Stimulated activated naive CD8-positive, alpha-beta T cell treated with anti-CD3 and anti-CD28 coated beads, Interleukin-15, Interleukin-2, amounts not matched to agents 100 U/mL and 50 U/mL, for 24 hours (primary cell): Measurements from ENCODE around the gene IFI27L1.
A peak's percentile ranks its signal among the peaks of the same experiment; 100 is the strongest.

Source experiments
- ATAC-seq: fragments of 150-1000 bp; cut with Tn5 transposase; one replicate; pipeline ENCODE4 v1.10.0; 2021
- DNase-seq: peaks from one replicate; pipeline ENCODE4 v3.0.0; 2021

The IFI27L1 gene

GRCh38 chr14:94079891-94080620 lies 1.1 kb upstream of the IFI27L1 start:
- ATAC-seq, result no peak
- DNase-seq, result peak; percentile 11

GRCh38 chr14:94081386-94081820 lies 293 bp downstream of the IFI27L1 start:
- ATAC-seq (peak; percentile 4), DNase-seq (no peak)

GRCh38 chr14:94087891-94088290 lies 6.8 kb downstream of the IFI27L1 start:
- ATAC-seq (no peak), DNase-seq (no peak)

- ATAC-seq, result no peak
- no peak for DNase-seq
Observed at GRCh38 chr14:94088516-94088915, 7.4 kb downstream of the IFI27L1 start.

- DNase-seq, result no peak
- ATAC-seq, result no peak
Observed at GRCh38 chr14:94089479-94089878, 8.4 kb downstream of the IFI27L1 start.

- DNase-seq, result no peak
- no peak for ATAC-seq
Observed at GRCh38 chr14:94093418-94093817, 12.3 kb downstream of the IFI27L1 start.

- DNase-seq (no peak), ATAC-seq (no peak)
Observed at GRCh38 chr14:94097091-94097490, 16.0 kb downstream of the IFI27L1 start.

- DNase-seq, result no peak
- no peak for ATAC-seq
Observed at GRCh38 chr14:94098326-94098992, 17.3 kb downstream of the IFI27L1 start.

GRCh38 chr14:94099006-94099405 lies 17.9 kb downstream of the IFI27L1 start:
- DNase-seq (no peak), ATAC-seq (no peak)

GRCh38 chr14:94100847-94101246 lies 19.7 kb downstream of the IFI27L1 start:
- no peak for DNase-seq
- no peak for ATAC-seq

GRCh38 chr14:94101748-94102147 lies 20.6 kb downstream of the IFI27L1 start:
- no peak for ATAC-seq
- no peak for DNase-seq

GRCh38 chr14:94102768-94103482 lies 21.8 kb downstream of the IFI27L1 start:
- no peak for DNase-seq
- ATAC-seq, result no peak

- DNase-seq (no peak), ATAC-seq (no peak)
Observed at GRCh38 chr14:94103554-94104150, 22.5 kb downstream of the IFI27L1 start.

GRCh38 chr14:94104731-94105130 lies 23.6 kb downstream of the IFI27L1 start:
- ATAC-seq (no peak), DNase-seq (no peak)

GRCh38 chr14:94109915-94110250 lies 28.8 kb downstream of the IFI27L1 start:
- no peak for ATAC-seq
- DNase-seq, result no peak

- no peak for DNase-seq
- ATAC-seq, result no peak
Observed at GRCh38 chr14:94110552-94111181, 29.6 kb downstream of the IFI27L1 start, which contains the start of gene IFI27. IFI27 (plus strand) TSS chr14:94110736.

- ATAC-seq, result no peak
- DNase-seq, result no peak
Observed at GRCh38 chr14:94111276-94112095, 30.4 kb downstream of the IFI27L1 start.

GRCh38 chr14:94112513-94113063 lies 31.5 kb downstream of the IFI27L1 start:
- ATAC-seq (no peak), DNase-seq (no peak)

- ATAC-seq (no peak), DNase-seq (no peak)
Observed at GRCh38 chr14:94113073-94113472, 32.0 kb downstream of the IFI27L1 start.

GRCh38 chr14:94113490-94113889 lies 32.4 kb downstream of the IFI27L1 start:
- no peak for ATAC-seq
- DNase-seq, result no peak
